HepG2 (cell line): ENCODE measurements around the gene MCRIP2. TPM values are rescaled to one million over a fixed set of nuclear protein-coding genes. Genes with fewer than 3 reads are reported as not detected.

Experiments
- ATAC-seq: fragments of 200-7000 bp; cut with Tn5 transposase; 3 replicates; pipeline ENCODE4 v1.9.1; 2020; ENCODE audit warnings: mild to moderate bottlenecking, moderate library complexity
- BruUV-seq: library from RNA; stranded (reverse); fragments of 400-500 nt; replicated peaks from 2 replicates; lab custom pipeline; 2021; lab: Mats Ljungman, UMichigan
- CTCF ChIA-PET: fragments of 300-600 bp; formaldehyde crosslinking; extraction: SDS; loops from one replicate; lab custom pipeline; 2021; ENCODE audit warnings: low total read pairs, inconsistent platforms, low intra/inter-chr PET ratio; lab: Yijun Ruan, JAX
- POLR2A ChIA-PET: fragments of 350-600 bp; sonication (Branson Sonifier 250); formaldehyde crosslinking; loops from one replicate; lab custom pipeline; 2020; ENCODE audit warnings: antibody characterized with exemption, inconsistent platforms; lab: Yijun Ruan, JAX
- DNase-seq: peaks from one replicate; pipeline ENCODE4 v3.0.0-alpha.2; 2015; ENCODE audit warnings: low spot score
- FAIRE-seq: peaks from 3 replicates; lab custom pipeline; 2011; peaks lifted over from hg19 to GRCh38; lab: Jason Lieb, UNC
- H2AFZ ChIP-seq: one replicate; pipeline ENCODE4 v1.6.1; 2011; ENCODE audit warnings: low read length, inconsistent platforms
- H3K27ac ChIP-seq: fragments of 300-600 bp; 3 replicates; pipeline ENCODE4 v1.8.0; 2011; ENCODE audit warnings: mixed run types, mild to moderate bottlenecking, mixed read lengths, low read length, inconsistent platforms; ENCODE audit not compliant: insufficient read depth; ENCODE audit errors: extremely low read length
- H3K27me3 ChIP-seq, 2 experiments: fragments of 200-600 bp in 1 of 2; 2 replicates in 1 of 2; 3 replicates in 1 of 2; pipeline versions ENCODE4 v1.6.0 to v1.8.0; 2011; ENCODE audit warnings: low read length in 2 of 2, mild to moderate bottlenecking in 2 of 2, moderate library complexity in 2 of 2, inconsistent platforms in 1 of 2; ENCODE audit not compliant: insufficient read depth in 2 of 2, control insufficient read depth in 1 of 2
- H3K36me3 ChIP-seq, 2 experiments: fragments of 200-600 bp in 1 of 2; replicated peaks in 1 of 2; 2 replicates in 1 of 2; 3 replicates in 1 of 2; pipeline versions ENCODE4 v1.5.1 to v1.8.0; 2011; ENCODE audit warnings: low read length in 2 of 2, inconsistent platforms in 1 of 2; ENCODE audit not compliant: insufficient read depth in 2 of 2, control insufficient read depth in 1 of 2
- H3K4me1 ChIP-seq: 2 replicates; pipeline ENCODE4 v1.5.1; 2012; ENCODE audit warnings: low read length, inconsistent platforms; ENCODE audit not compliant: insufficient read depth
- H3K4me2 ChIP-seq: 2 replicates; pipeline ENCODE4 v1.6.0; 2011; ENCODE audit warnings: low read depth, low read length, inconsistent platforms
- H3K4me3 ChIP-seq, 3 experiments: fragments of 200-600 bp in 1 of 3; sonication (generic), shearing (Covaris generic) in 1 of 3; replicated peaks in 1 of 3; 2 replicates each; pipeline ENCODE4 v1.5.1; 2011 to 2016; ENCODE audit warnings: low read length in 3 of 3, inconsistent platforms in 2 of 3, low read depth in 2 of 3, mild to moderate bottlenecking in 2 of 3, control low read depth in 1 of 3, mixed read lengths in 1 of 3; ENCODE audit not compliant: insufficient read depth in 1 of 3
- H3K79me2 ChIP-seq: one replicate; pipeline ENCODE4 v1.6.1; 2011; ENCODE audit warnings: low read length, inconsistent platforms; ENCODE audit not compliant: insufficient read depth
- H3K9ac ChIP-seq: 2 replicates; pipeline ENCODE4 v1.6.0; 2011; ENCODE audit warnings: mild to moderate bottlenecking, low read depth, low read length, inconsistent platforms; ENCODE audit not compliant: insufficient read depth
- H3K9me3 ChIP-seq: 2 replicates; pipeline ENCODE4 v1.5.1; 2012; ENCODE audit warnings: mild to moderate bottlenecking, low read length
- H4K20me1 ChIP-seq: 2 replicates; pipeline ENCODE4 v1.6.0; 2011; ENCODE audit warnings: inconsistent platforms, mild to moderate bottlenecking, low read length, moderate library complexity; ENCODE audit not compliant: insufficient read depth
- AGO2 ChIP-seq: fragments of 200-400 bp; formaldehyde crosslinking; optimal IDR thresholded peaks from 2 replicates; pipeline ENCODE3; 2017; ENCODE audit warnings: mild to moderate bottlenecking, low read depth, low read length, moderate library complexity
- HOXA5 ChIP-seq: sonication (generic); formaldehyde crosslinking; IDR thresholded peaks from 2 replicates; pipeline ENCODE4 v1.4.0; 2020; ENCODE audit warnings: missing genetic modification reagents
- JUND ChIP-seq: sonication (generic); formaldehyde crosslinking; IDR thresholded peaks from 2 replicates; pipeline ENCODE4 v1.8.0; 2022; ENCODE audit warnings: mild to moderate bottlenecking, missing genetic modification reagents
- MAX ChIP-seq: IDR thresholded peaks from 2 replicates; pipeline ENCODE4 v1.6.1; 2012; ENCODE audit warnings: inconsistent platforms
- PHF20 ChIP-seq: sonication (generic); formaldehyde crosslinking; IDR thresholded peaks from 2 replicates; pipeline ENCODE4 v1.5.0; 2020; ENCODE audit warnings: mild to moderate bottlenecking, missing genetic modification reagents
- TGIF2 ChIP-seq: IDR thresholded peaks from 2 replicates; pipeline ENCODE4 v1.6.1; 2016; ENCODE audit warnings: control low read depth, missing compliant biosample characterization
- ZNF616 ChIP-seq: sonication (generic); formaldehyde crosslinking; IDR thresholded peaks from 2 replicates; pipeline ENCODE4 v1.5.0; 2020; ENCODE audit warnings: low read depth, mild to moderate bottlenecking, missing genetic modification reagents
- ZNF776 ChIP-seq: sonication (generic); formaldehyde crosslinking; IDR thresholded peaks from 2 replicates; pipeline ENCODE4 v1.4.0; 2020; ENCODE audit warnings: mild to moderate bottlenecking, missing genetic modification reagents
- WGBS: methylation state at CpG from one replicate; pipeline ENCODE4 v1.1.6; 2017; ENCODE audit warnings: low lambda C conversion rate; 5-methylcytosine and 5-hydroxymethylcytosine counted together
- in situ Hi-C: cut with HindIII; loops from 2 replicates; pipeline ENCODE4 v1.10.0; 2017; ENCODE audit warnings: low pct_unique_long_range_greater_than_20kb; ENCODE audit not compliant: extremely low pct_ligation_motif_present
- intact Hi-C: fragments of 100-400 bp; cut with micrococcal nuclease; formaldehyde crosslinking; loops from one replicate; pipeline ENCODE4 v1.10.0; 2022; ENCODE audit not compliant: unreplicated experiment
- polyA plus RNA-seq, 8 experiments: library from polyadenylated mRNA; depleted of rRNA in 3 of 8; stranded (reverse) in 7 of 8; unstranded in 1 of 8; fragments of >200 nt; fragmentation: Illumina TruSeq in 4 of 8; extraction: Trizol in 4 of 8; gene quantifications; 2 replicates each; pipeline versions ENCODE4 v1.2.1 to v1.2.3, GENCODE V29; 2011 to 2016; ENCODE audit warnings: low read depth in 4 of 8, missing spikeins in 1 of 8, mixed read lengths in 1 of 8; ENCODE audit not compliant: insufficient read depth in 1 of 8
- total RNA-seq, 5 experiments: library from RNA; depleted of rRNA; stranded (reverse); fragments of >200 nt; fragmentation: Illumina TruSeq; extraction: Trizol; gene quantifications; 2 replicates each; pipeline ENCODE4 v1.2.3, GENCODE V29; 2016; ENCODE audit warnings: low read depth in 1 of 5

The MCRIP2 gene
- total and polyA plus RNA-seq, 2 of the 13 experiments (the other 11 are each of a cell fraction or from before 2014, with no cell fraction given): 39.6 to 76.7 TPM

GRCh38 chr16:603933-604332 lies 37.7 kb upstream of the MCRIP2 start (continued):
- no peak for TF ChIP-seq ZNF616
- no peak for TF ChIP-seq ZNF776
- TF ChIP-seq PHF20: no peak
- no peak for TF ChIP-seq HOXA5 (CRISPR knock-in tag)
- TF ChIP-seq AGO2: no peak

- H3K27me3 ChIP-seq: no peaks in the 10 kb centered on the region
- TF ChIP-seq TGIF2 (CRISPR knock-in tag): no peak
- no peak for TF ChIP-seq MAX
- no peak for TF ChIP-seq JUND (CRISPR knock-in tag)
- TF ChIP-seq, all 625 proteins: peak for 0
- ChIA-PET POLR2A (no interaction called here), CTCF (interaction anchor here (1.1 kb wide), 1 partner anchor 28 kb away, joined by 3 read pairs; no protein-coding TSS in a partner anchor)
- in situ Hi-C loops: no loop called here
- DNase-seq (no peak), FAIRE-seq (no peak), ATAC-seq (no peak)
- Histone ChIP-seq H3K36me3 (0 out of 5 replicates have a peak, but pooled peaks cover 0 to 3% of the 10 kb centered on the region in 2 experiments), H3K4me2 (no peak overlapping the region), H3K27ac (no peak overlapping the region), H3K4me1 (peaks cover 17% of the 10 kb centered on the region), H3K79me2 (peaks cover 8% of the 10 kb centered on the region), H2AFZ (no peak overlapping the region), H3K9me3 (no peaks in the 10 kb centered on the region), H4K20me1 (no peaks in the 10 kb centered on the region), H3K9ac (no peak overlapping the region), H3K4me3 (no peak overlapping the region)
- no TSS peak for BruUV-seq
- intact Hi-C loops: no loop called here
- WGBS: 99% methylated on average over 9 of the region's 22 CpGs
These were observed 34.8 kb upstream of the MCRIP2 start for GRCh38 chr16:606656-607307.
